GM21526 (cell line): Measurements from ENCODE around the gene WBP1.
A peak's percentile ranks its signal among the peaks of the same experiment; 100 is the strongest.
"Not testable (repeated sequence)": the region's sequence is repeated elsewhere in the genome, so short reads cannot be mapped to it uniquely, and the experiment has no call there.

Experiments
- ATAC-seq: cut with Tn5 transposase; IDR thresholded peaks from one replicate; pipeline ENCODE4 v1.9.1; 2021; ENCODE audit warnings: moderate library complexity; ENCODE audit not compliant: unreplicated experiment, low FRiP score

The WBP1 gene

GRCh38 chr2:74481431-74481830, 23.2 kb downstream of the WBP1 start:
- no peak for ATAC-seq

DNA sequence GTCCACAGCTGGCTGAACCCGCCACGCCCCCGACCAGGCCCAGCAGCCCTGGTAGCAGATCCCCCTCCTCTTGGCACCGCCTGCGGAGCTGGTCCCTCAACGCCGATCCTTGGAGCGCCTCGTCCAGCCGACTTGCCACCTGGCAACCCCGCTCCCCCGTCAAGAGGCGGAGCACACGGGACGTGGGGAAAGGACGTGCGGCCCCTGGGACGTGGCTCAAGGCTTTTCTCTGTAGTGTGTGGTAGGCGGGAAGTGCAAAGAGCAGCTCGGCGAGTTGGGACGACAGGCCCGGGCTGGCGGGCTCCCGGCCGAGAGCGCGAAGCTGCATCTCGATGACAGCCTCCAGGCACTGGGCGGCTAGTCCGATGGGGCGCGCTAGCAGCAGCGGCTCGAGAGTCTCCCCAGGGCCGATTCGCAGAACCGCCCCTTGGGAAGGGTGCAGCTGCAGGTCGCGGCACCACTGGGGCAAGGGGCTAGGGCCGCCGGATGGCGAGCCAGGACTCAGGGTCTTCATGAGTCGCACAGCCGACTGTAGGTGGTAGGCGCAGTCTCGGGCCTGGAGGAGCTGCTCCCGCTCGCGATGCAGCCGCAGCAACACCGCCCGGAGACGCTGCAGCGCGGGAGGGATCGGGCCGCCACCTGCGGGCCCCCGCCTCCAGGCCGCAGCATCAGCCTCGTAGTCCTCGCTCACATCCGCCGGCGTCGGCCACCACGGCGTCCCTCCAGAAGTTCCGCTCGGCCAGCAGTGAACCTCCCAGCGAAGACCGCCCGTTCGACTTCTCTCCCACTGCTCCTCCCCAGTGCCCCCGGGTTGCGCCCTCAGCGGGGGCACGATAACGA, 23.9 kb downstream of the WBP1 start:
- peak; percentile 31 for ATAC-seq

DNA sequence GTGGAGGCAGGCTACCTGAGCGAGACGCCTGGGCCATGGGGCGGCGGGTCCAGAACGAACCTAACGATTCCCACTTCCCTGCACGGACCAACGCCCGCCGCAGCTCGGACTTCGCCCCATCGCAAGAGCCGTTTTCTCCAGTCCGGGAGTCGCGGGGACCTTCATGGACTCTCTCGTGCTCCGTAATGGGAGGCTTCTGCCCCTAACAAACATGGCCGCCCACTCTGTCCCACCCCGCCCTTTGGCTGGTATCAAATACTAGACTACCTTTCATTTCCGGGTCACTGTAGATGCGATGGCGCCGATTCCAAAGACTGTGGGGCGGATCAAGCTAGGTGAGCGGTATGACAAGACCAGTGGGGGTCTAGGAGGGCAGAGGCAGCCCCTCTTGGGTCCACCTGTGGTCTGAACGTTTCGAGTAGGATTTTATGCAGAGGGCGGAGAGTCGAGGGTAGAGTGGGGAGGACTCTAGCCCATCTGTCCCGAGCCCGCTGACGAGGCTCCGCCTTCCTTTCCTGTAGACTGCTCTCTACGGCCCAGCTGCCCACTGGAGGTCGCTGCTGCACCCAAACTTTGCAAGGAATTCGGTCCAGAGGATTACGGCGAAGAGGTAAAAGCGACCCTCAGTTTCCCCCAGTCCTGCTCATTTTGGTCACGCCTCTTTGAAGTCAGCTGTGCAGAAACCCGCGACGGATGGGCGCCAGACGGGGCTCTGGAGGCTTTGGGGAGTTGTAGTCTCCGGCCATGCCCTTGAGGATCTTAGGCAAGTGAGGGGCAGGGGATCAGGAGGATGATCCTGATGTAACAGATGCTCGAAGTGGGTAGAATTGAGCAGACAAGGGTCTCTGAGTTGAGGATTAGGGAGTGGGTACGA, 24.8 kb downstream of the WBP1 start, which contains the start of the genes CCDC142 and TTC31:
Gene CCDC142 (minus strand): TSS at position 198 of the 874 bp plus-strand sequence. CDS start 161 bp downstream, at position 37.
Gene TTC31 (plus strand): TSS at position 281 of the 874 bp plus-strand sequence. CDS start 15 bp downstream, at position 296.
- ATAC-seq, result peak; percentile 84

GRCh38 chr2:74483675-74484164, 25.5 kb downstream of the WBP1 start:
- not testable (repeated sequence) for ATAC-seq

DNA sequence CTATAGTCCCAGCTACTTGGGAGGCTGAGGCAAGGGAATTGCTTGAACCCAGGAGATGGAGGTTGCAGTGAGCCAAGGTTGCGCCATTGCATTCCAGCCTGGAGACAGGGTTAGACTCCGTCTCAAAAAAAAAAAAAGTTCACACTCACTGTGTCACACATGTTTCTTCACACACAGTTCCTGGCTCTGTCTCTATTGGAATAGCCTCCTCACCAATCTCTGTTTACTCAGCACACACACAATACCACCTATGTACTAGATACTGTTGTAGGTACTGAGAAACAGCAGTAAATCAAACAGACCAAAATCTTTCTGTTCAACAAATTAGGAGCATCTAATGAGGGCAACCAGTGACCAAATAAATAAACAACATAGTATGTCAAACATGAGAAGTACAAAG, 27.9 kb downstream of the WBP1 start:
- ATAC-seq, result no peak

- ATAC-seq, result no peak
Measured at GRCh38 chr2:74488643-74489481, 30.6 kb downstream of the WBP1 start.

- ATAC-seq, result no peak
Measured at GRCh38 chr2:74489906-74490305, 31.7 kb downstream of the WBP1 start.

- no peak for ATAC-seq
Measured at GRCh38 chr2:74491648-74492544, 33.7 kb downstream of the WBP1 start.

GRCh38 chr2:74493546-74493945, 35.3 kb downstream of the WBP1 start:
- no peak for ATAC-seq

DNA sequence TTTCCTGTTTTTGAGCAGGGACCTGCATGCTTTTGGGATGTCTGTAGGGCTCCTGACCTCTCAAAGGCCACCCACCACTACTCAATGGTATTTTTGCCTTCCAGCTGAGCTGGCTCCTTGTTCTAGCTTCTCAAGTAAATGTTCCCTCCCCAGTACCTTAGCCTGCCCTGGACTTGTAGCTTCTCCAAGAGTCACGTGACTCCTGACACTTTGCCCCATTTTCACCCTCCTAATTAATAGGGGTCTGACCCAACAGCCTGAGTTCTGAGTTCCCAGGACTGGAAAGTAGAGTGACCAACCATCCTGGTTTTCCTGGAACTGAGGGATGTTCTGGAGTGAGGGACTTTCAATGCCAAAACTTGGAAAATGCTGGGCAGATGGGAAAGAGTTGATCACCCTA, 37.2 kb downstream of the WBP1 start:
- no peak for ATAC-seq

DNA sequence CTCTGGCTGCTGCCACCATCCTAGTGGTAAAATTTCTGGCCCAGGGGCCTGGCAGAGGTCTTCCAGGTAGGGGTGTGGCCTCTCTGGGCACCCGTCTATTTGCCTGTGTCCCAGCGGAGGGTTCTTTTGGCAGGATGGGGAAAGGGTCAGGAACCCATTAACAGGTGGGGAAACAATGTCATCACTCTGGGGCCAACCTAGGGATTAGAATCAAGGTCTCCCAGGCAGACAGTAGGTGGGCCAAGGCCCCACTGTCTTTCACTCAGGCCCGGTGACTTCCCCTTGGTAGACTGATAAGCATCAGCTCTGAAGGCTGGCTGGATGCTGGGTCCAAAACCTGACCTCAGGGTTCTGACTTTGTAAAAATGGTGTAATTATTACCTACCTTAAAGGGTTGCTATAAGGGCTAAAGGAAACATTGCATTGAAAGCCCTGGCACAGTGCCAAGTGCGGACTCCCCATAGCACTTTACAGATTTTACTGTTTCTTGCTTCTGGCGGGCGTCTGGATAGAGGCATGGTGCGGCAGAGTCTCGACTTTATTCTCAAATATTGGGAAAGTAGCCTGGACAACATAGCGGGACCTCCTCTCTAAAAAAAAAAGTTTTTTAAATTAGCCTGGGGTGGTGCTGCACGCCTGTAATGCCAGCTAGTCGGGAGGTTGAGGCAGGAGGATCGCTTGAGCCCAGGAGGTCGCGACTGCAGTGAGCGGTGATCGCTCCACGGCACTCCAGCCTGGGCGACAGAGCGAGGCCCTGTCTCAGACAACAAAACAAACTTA, 38.9 kb downstream of the WBP1 start:
- no peak for ATAC-seq

- ATAC-seq, result no peak
Measured at GRCh38 chr2:74497777-74498499, 39.7 kb downstream of the WBP1 start.

GRCh38 chr2:74498500-74499266, 40.4 kb downstream of the WBP1 start:
- ATAC-seq, result no peak

GRCh38 chr2:74499267-74499939, 41.2 kb downstream of the WBP1 start, which contains the start of gene LBX2:
LBX2 (minus strand) TSS chr2:74499603; CDS start chr2:74499537, 66 bp downstream.
- no peak for ATAC-seq

- no peak for ATAC-seq
Measured at GRCh38 chr2:74499940-74500577, 41.8 kb downstream of the WBP1 start.

- no peak for ATAC-seq
Measured at GRCh38 chr2:74500578-74500946, 42.3 kb downstream of the WBP1 start.
